Loucy (cell line): ENCODE results near the gene TDRD1.

Experiments
- H2AFZ ChIP-seq: fragments of 200-600 bp; sonication (generic); 2 replicates; pipeline ENCODE4 v1.6.0; 2016; ENCODE audit warnings: antibody characterized with exemption, mild to moderate bottlenecking, low read length, moderate library complexity
- H3F3A ChIP-seq: fragments of 200-600 bp; 2 replicates; pipeline ENCODE4 v1.6.0; 2016; ENCODE audit warnings: antibody characterized with exemption, low read depth, mild to moderate bottlenecking
- H3K27me3 ChIP-seq: fragments of 200-600 bp; sonication (generic); 2 replicates; pipeline ENCODE4 v1.6.1; 2014; ENCODE audit warnings: low read length, mild to moderate bottlenecking; ENCODE audit not compliant: insufficient read depth, poor library complexity, severe bottlenecking
- H3K36me3 ChIP-seq: fragments of 200-600 bp; sonication (generic); 2 replicates; pipeline ENCODE4 v1.6.1; 2016; ENCODE audit warnings: low read length; ENCODE audit not compliant: insufficient read depth
- H3K4me1 ChIP-seq: fragments of 200-600 bp; sonication (generic); 2 replicates; pipeline ENCODE4 v1.5.1; 2014; ENCODE audit warnings: low read length, mild to moderate bottlenecking; ENCODE audit not compliant: insufficient read depth, poor library complexity, severe bottlenecking
- H3K4me2 ChIP-seq: fragments of 200-600 bp; sonication (generic); 2 replicates; pipeline ENCODE4 v1.6.0; 2014; ENCODE audit warnings: antibody characterized with exemption, low read length, low read depth, mild to moderate bottlenecking; ENCODE audit not compliant: poor library complexity, severe bottlenecking
- H3K4me3 ChIP-seq: fragments of 200-600 bp; sonication (generic); 2 replicates; pipeline ENCODE4 v1.5.1; 2014; ENCODE audit warnings: low read length, mild to moderate bottlenecking, mixed read lengths; ENCODE audit not compliant: poor library complexity, severe bottlenecking
- H3K79me2 ChIP-seq: fragments of 200-600 bp; sonication (generic); 2 replicates; pipeline ENCODE4 v1.6.1; 2014; ENCODE audit warnings: low read length; ENCODE audit not compliant: insufficient read depth
- H3K9ac ChIP-seq: fragments of 200-600 bp; sonication (generic); 2 replicates; pipeline ENCODE4 v1.6.0; 2014; ENCODE audit warnings: mild to moderate bottlenecking, low read depth, low read length, moderate library complexity; ENCODE audit not compliant: poor library complexity, severe bottlenecking
- H3K9me2 ChIP-seq: fragments of 200-600 bp; sonication (generic); replicated peaks from 2 replicates; pipeline ENCODE4 v1.6.1; 2016; ENCODE audit warnings: low read depth, low read length, mixed read lengths
- H3K9me3 ChIP-seq: fragments of 200-600 bp; sonication (generic); 2 replicates; pipeline ENCODE4 v1.6.1; 2014; ENCODE audit warnings: mild to moderate bottlenecking, antibody characterized with exemption, low read length, low read depth; ENCODE audit not compliant: insufficient read depth
- H4K20me1 ChIP-seq: fragments of 200-600 bp; sonication (generic); 2 replicates; pipeline ENCODE4 v1.6.0; 2014; ENCODE audit warnings: antibody characterized with exemption, low read length, mild to moderate bottlenecking; ENCODE audit not compliant: insufficient read depth, poor library complexity, severe bottlenecking
- EZH2phosphoT487 ChIP-seq: fragments of 200-600 bp; IDR thresholded peaks from 2 replicates; pipeline ENCODE4 v1.6.1; 2018; ENCODE audit warnings: antibody characterized with exemption, mild to moderate bottlenecking, moderate library complexity, borderline replicate concordance
- TF ChIP-seq, protein P1 (sequence below): fragments of 200-600 bp; sonication (generic); conservative IDR thresholded peaks from 2 replicates; pipeline ENCODE4 v1.5.1; 2014; ENCODE audit warnings: mild to moderate bottlenecking, antibody characterized with exemption, low read length

The TDRD1 gene

DNA sequence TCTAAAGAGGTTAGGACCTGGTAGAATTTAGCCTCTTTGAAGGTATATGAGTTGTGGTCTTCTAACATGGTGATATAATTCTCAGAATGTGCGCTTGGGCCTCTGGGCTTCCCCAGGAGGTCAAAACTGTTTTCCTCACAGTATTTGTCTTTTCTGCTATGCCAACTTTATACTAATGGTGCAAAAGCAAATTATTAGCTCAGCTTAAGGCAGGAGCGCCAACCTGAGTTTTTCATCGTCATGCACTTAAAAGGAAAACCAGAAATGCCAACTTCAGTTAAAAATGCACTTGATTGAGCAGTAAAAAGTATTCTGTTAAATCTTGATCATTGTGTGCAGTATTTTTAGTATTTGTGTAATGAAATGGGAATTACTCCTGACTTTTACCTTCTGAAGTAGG lies 9.7 kb downstream of the TDRD1 start:
- TF ChIP-seq EZH2phosphoT487 = no peak
- TF ChIP-seq, protein P1, sequence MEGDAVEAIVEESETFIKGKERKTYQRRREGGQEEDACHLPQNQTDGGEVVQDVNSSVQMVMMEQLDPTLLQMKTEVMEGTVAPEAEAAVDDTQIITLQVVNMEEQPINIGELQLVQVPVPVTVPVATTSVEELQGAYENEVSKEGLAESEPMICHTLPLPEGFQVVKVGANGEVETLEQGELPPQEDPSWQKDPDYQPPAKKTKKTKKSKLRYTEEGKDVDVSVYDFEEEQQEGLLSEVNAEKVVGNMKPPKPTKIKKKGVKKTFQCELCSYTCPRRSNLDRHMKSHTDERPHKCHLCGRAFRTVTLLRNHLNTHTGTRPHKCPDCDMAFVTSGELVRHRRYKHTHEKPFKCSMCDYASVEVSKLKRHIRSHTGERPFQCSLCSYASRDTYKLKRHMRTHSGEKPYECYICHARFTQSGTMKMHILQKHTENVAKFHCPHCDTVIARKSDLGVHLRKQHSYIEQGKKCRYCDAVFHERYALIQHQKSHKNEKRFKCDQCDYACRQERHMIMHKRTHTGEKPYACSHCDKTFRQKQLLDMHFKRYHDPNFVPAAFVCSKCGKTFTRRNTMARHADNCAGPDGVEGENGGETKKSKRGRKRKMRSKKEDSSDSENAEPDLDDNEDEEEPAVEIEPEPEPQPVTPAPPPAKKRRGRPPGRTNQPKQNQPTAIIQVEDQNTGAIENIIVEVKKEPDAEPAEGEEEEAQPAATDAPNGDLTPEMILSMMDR = no peak
- H3K4me2 ChIP-seq = no peak overlapping the region

DNA sequence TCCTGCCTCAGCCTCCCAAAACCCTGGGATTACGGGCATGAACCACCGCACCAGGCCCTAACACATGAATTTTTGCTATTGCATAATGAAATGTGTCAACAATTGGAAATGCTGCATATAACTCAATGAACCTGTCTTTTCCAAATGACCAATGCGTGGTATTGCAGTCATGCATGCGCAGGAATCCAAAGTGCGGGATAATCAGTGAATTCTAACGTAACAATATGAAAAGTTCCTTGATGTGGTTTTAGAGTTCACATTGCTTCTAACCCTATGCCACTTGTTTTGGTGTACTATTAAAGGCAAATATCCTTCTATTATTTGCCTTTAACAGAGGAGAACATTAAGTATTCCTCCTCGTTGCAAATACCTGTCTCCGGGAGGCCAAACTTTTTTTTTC lies 10.5 kb downstream of the TDRD1 start:
- no peak overlapping the region for H2AFZ ChIP-seq
- no peaks in the 10 kb centered on the region for H3K36me3 ChIP-seq
- no peaks in the 10 kb centered on the region for H3F3A ChIP-seq
- TF ChIP-seq EZH2phosphoT487 = no peak
- TF ChIP-seq, protein P1 = no peak
- H3K9ac ChIP-seq = no peak overlapping the region
- no peak overlapping the region for H3K4me2 ChIP-seq
- H3K79me2 ChIP-seq = no peaks in the 10 kb centered on the region
- no peak overlapping the region for H3K4me3 ChIP-seq
- H3K27me3 ChIP-seq = peaks cover 71% of the 10 kb centered on the region
- H3K4me1 ChIP-seq = no peaks in the 10 kb centered on the region
- H3K9me3 ChIP-seq = no peaks in the 10 kb centered on the region
- no peaks in the 10 kb centered on the region for H3K9me2 ChIP-seq
- H4K20me1 ChIP-seq = no peaks in the 10 kb centered on the region

More for the DNA sequence above, 9.7 kb downstream of the TDRD1 start:
- H4K20me1 ChIP-seq = no peaks in the 10 kb centered on the region
- H3K4me1 ChIP-seq = no peaks in the 10 kb centered on the region
- no peak overlapping the region for H3K4me3 ChIP-seq
- H3F3A ChIP-seq = no peaks in the 10 kb centered on the region
- H3K36me3 ChIP-seq = no peaks in the 10 kb centered on the region
- no peaks in the 10 kb centered on the region for H3K79me2 ChIP-seq
- no peaks in the 10 kb centered on the region for H3K9me3 ChIP-seq
- H2AFZ ChIP-seq = no peak overlapping the region
- H3K27me3 ChIP-seq = peaks cover 63% of the 10 kb centered on the region
- no peaks in the 10 kb centered on the region for H3K9me2 ChIP-seq
- no peak overlapping the region for H3K9ac ChIP-seq

DNA sequence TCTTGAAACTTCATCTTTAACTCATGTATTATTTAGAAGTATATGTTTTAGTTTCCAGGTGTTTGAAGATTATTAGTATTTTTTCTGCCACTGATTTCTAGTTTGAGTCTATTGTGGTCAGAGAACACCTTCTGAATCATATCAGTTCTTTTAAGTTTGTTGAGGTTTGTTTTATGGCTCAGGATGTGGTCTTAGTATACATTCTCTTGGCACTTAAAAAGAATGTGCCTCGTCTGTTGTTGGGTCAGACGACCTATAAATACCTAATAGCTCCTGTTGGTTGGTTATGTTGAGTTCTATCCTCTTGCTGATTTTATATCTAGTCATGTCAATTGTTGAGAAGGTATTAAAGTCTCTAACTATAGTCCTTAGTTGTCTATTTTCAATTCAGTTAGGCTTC lies 15.9 kb downstream of the TDRD1 start:
- H3K4me1 ChIP-seq = peaks cover 9% of the 10 kb centered on the region
- no peaks in the 10 kb centered on the region for H3K36me3 ChIP-seq
- H3K9me2 ChIP-seq = no peaks in the 10 kb centered on the region
- no peaks in the 10 kb centered on the region for H3K9me3 ChIP-seq
- TF ChIP-seq EZH2phosphoT487 = peak; percentile 43
- TF ChIP-seq, protein P1 = no peak
- H3K4me3 ChIP-seq = no peak overlapping the region
- no peaks in the 10 kb centered on the region for H3K79me2 ChIP-seq
- no peaks in the 10 kb centered on the region for H4K20me1 ChIP-seq
- H3K27me3 ChIP-seq = peaks cover 86% of the 10 kb centered on the region
- H3K4me2 ChIP-seq = no peak overlapping the region
- no peaks in the 10 kb centered on the region for H3F3A ChIP-seq
- no peak overlapping the region for H3K9ac ChIP-seq
- H2AFZ ChIP-seq = no peak overlapping the region
